ENCODE data around the gene UBE2S. TPM values are rescaled to one million over a fixed set of nuclear protein-coding genes. Genes with fewer than 3 reads are reported as not detected.

Gene UBE2S
- total and polyA plus RNA-seq, 4 donors = 11.3 to 25.6 (median 20.0) TPM

DNA sequence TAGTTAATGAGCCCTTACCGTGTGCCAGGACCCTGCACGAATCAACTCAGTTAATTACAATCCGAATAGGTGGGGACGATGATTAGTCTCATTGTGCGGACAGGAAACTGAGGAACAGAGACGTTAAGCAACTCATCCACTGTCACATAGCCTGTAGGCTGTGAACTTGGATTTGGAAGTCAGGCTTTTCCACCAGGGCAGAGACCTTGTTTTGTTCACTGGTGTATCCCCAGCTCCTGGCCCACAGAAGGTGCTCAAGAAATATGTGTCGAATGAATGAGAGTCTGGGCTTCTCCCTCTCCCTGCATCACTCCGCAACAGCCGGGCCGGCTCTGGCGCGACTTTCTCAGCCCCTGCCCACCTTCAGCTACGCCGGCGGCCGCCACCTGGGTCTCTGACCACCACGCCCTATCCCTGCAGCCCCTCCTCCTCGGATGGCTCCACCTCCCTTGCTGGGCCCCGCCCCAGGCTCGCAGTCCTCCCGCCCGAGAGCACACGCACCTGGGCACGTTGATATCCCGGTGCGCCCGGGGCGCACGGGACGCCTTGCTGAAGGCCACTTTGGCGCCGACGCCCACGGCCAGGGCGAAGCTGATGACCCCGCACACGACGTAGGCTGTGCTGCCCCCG lies 34.2 kb upstream of the UBE2S start:
- H3K36me3 ChIP-seq (ENCODE audit: control insufficient read depth in 4 of 4, insufficient read depth in 4 of 4, low read length in 4 of 4) = no peaks in the 10 kb centered on the region
- H3K27me3 ChIP-seq (ENCODE audit: control insufficient read depth in 3 of 3, insufficient read depth in 3 of 3, low read length in 2 of 3) = peaks cover 12 to 70% (median 48%) of the 10 kb centered on the region in 3 donors
- H3K4me3 ChIP-seq = peak overlapping the region; percentile 5
- peaks cover 0 to 10% (median 0%) of the 10 kb centered on the region in 4 donors for H3K9me3 ChIP-seq (ENCODE audit: control insufficient read depth in 4 of 4, insufficient read depth in 3 of 4, low read length in 3 of 4)
- H3K9ac ChIP-seq (ENCODE audit: insufficient read depth in 1 of 2, low read length in 2 of 2) = no peak overlapping the region
- H3K4me1 ChIP-seq (ENCODE audit: control insufficient read depth in 5 of 5, insufficient read depth in 5 of 5, low read length in 5 of 5) = peaks cover 0 to 11% (median 0%) of the 10 kb centered on the region in 5 donors
- 2 to 6% methylated on average over 31 to 39 of the region's 39 CpGs for WGBS, 2 donors
- no peak for ATAC-seq (ENCODE audit: insufficient read depth, low FRiP score)
- no peak overlapping the region for H3K27ac ChIP-seq (ENCODE audit: low read depth in 1 of 2, low read length in 1 of 2)
- DNase-seq = no peak
- TF ChIP-seq, protein P1, sequence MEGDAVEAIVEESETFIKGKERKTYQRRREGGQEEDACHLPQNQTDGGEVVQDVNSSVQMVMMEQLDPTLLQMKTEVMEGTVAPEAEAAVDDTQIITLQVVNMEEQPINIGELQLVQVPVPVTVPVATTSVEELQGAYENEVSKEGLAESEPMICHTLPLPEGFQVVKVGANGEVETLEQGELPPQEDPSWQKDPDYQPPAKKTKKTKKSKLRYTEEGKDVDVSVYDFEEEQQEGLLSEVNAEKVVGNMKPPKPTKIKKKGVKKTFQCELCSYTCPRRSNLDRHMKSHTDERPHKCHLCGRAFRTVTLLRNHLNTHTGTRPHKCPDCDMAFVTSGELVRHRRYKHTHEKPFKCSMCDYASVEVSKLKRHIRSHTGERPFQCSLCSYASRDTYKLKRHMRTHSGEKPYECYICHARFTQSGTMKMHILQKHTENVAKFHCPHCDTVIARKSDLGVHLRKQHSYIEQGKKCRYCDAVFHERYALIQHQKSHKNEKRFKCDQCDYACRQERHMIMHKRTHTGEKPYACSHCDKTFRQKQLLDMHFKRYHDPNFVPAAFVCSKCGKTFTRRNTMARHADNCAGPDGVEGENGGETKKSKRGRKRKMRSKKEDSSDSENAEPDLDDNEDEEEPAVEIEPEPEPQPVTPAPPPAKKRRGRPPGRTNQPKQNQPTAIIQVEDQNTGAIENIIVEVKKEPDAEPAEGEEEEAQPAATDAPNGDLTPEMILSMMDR (IDR thresholded peaks at IDR 0.05; ENCODE audit: control extremely low read depth, extremely low read depth) = no peak

DNA sequence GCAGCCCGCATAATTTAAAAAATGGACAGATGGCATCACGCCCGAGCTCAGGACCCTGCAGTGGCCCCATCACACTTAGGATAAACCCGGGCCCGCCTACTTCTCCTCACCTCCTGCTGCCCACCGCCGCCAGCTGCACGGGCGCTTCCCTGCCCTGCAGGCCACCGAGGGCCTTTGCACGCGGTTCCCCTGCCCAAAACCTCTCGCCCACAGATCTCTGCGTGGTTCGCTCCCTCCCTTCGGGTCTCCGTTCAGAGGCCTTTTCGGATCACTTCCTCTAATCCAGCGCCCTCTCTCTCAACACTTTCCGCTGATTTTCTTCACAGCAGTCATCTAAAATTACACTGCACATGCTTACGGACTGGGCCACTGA lies 33.7 kb upstream of the UBE2S start:
- H3K27me3 ChIP-seq (ENCODE audit: control insufficient read depth in 3 of 3, insufficient read depth in 3 of 3, low read length in 2 of 3) = peaks cover 12 to 68% (median 47%) of the 10 kb centered on the region in 3 donors
- no peak overlapping the region for H3K27ac ChIP-seq (ENCODE audit: low read depth in 1 of 2, low read length in 1 of 2)
- DNase-seq (no peak), ATAC-seq (ENCODE audit: insufficient read depth, low FRiP score) (no peak)
- peaks cover 0 to 11% (median 0%) of the 10 kb centered on the region in 5 donors for H3K4me1 ChIP-seq (ENCODE audit: control insufficient read depth in 5 of 5, insufficient read depth in 5 of 5, low read length in 5 of 5)
- WGBS, 2 donors = 4 to 5% methylated on average over 21 of the region's 21 CpGs
- H3K9ac ChIP-seq (ENCODE audit: insufficient read depth in 1 of 2, low read length in 2 of 2) = no peak overlapping the region
- TF ChIP-seq, protein P1 (IDR thresholded peaks at IDR 0.05; ENCODE audit: control extremely low read depth, extremely low read depth) = no peak
- peaks cover 0 to 10% (median 0%) of the 10 kb centered on the region in 4 donors for H3K9me3 ChIP-seq (ENCODE audit: control insufficient read depth in 4 of 4, insufficient read depth in 3 of 4, low read length in 3 of 4)
- no peaks in the 10 kb centered on the region for H3K36me3 ChIP-seq (ENCODE audit: control insufficient read depth in 4 of 4, insufficient read depth in 4 of 4, low read length in 4 of 4)
- no peak overlapping the region for H3K4me3 ChIP-seq

DNA sequence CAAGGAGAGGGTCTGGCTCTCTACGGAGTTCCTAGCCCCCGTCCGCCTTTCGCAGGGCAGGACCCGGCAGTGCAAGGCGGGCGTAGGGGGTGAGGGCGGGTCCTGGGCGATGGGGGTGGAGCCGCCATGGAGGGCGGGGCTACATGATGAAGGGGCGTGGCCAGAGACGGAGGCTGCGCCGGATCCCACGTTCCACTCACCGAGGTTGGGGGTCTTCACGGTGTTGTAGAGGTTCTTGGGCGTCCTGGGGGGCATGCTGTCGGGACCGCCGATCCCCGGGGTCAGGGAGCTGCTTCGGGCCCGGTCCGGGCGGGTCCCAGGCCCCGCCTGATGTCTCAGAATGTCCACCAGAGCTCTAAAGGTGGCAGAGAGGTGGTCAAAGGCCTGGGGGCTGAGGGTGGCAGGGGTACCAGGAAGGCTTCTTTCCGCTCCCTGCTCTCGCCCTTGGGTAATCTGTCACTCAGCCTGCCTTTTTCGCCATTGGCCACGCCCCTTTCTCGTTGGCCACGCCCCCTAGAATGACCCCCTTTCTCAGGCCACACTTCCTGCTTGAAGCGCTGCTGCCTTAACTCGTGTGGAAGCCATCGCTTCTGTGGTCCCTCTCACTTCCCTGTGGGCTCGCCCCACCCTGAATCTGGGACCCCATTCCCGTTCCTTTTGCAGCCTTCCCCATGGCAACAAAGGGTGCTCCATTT lies 33.0 kb upstream of the UBE2S start:
- H3K9ac ChIP-seq (ENCODE audit: insufficient read depth in 1 of 2, low read length in 2 of 2) = no peak overlapping the region
- H3K36me3 ChIP-seq (ENCODE audit: control insufficient read depth in 4 of 4, insufficient read depth in 4 of 4, low read length in 4 of 4) = no peaks in the 10 kb centered on the region
- peaks cover 12 to 64% (median 47%) of the 10 kb centered on the region in 3 donors for H3K27me3 ChIP-seq (ENCODE audit: control insufficient read depth in 3 of 3, insufficient read depth in 3 of 3, low read length in 2 of 3)
- H3K4me1 ChIP-seq (ENCODE audit: control insufficient read depth in 5 of 5, insufficient read depth in 5 of 5, low read length in 5 of 5) = peaks cover 0 to 11% (median 0%) of the 10 kb centered on the region in 5 donors
- no peak overlapping the region for H3K27ac ChIP-seq (ENCODE audit: low read depth in 1 of 2, low read length in 1 of 2)
- H3K9me3 ChIP-seq (ENCODE audit: control insufficient read depth in 4 of 4, insufficient read depth in 3 of 4, low read length in 3 of 4) = peaks cover 0 to 10% (median 0%) of the 10 kb centered on the region in 4 donors
- ATAC-seq (ENCODE audit: insufficient read depth, low FRiP score) (no peak), DNase-seq (no peak)
- TF ChIP-seq, protein P1 (IDR thresholded peaks at IDR 0.05; ENCODE audit: control extremely low read depth, extremely low read depth) = no peak
- no peak overlapping the region for H3K4me3 ChIP-seq
- 8 to 10% methylated on average over 32 to 39 of the region's 39 CpGs for WGBS, 2 donors
